K562 (cell line): ENCODE measurements around the gene JMY. TPM values are rescaled to one million over a fixed set of nuclear protein-coding genes. Genes with fewer than 3 reads are reported as not detected.

ENCODE experiments used
- ARID1B ChIP-seq: fragments of 450-650 bp; IDR thresholded peaks from 2 replicates; pipeline ENCODE4 v1.6.1; 2016; ENCODE audit warnings: antibody characterized with exemption, mild to moderate bottlenecking, inconsistent platforms
- JUND ChIP-seq, 2 experiments: IDR thresholded peaks; 2 replicates in 1 of 2; 3 replicates in 1 of 2; pipeline ENCODE4 v1.6.1; 2011; ENCODE audit warnings: borderline replicate concordance in 2 of 2, low read depth in 2 of 2, low read length in 2 of 2, improper control_type of control experiment in 1 of 2, missing biosample characterization in 1 of 2, missing genetic modification characterization in 1 of 2, missing genetic modification reagents in 1 of 2
- LEF1 ChIP-seq: fragments of 450-650 bp; IDR thresholded peaks from 2 replicates; pipeline ENCODE4 v1.6.1; 2016; ENCODE audit warnings: mild to moderate bottlenecking
- MCM5 ChIP-seq: fragments of 450-650 bp; IDR thresholded peaks from 2 replicates; pipeline ENCODE4 v1.6.1; 2016; ENCODE audit warnings: low read depth
- NR2C1 ChIP-seq, 2 experiments: fragments of 450-650 bp; IDR thresholded peaks; 2 replicates each; pipeline ENCODE4 v1.6.1; 2017; ENCODE audit warnings: mild to moderate bottlenecking in 2 of 2, antibody characterized with exemption in 1 of 2, inconsistent platforms in 1 of 2, missing compliant biosample characterization in 1 of 2, missing genetic modification characterization in 1 of 2
- polyA plus RNA-seq, 8 experiments: library from polyadenylated mRNA; depleted of rRNA in 4 of 8; stranded (reverse) in 5 of 8; unstranded in 3 of 8; fragments of >200 nt; fragmentation: Nextera tagmentation in 2 of 8; fragmentation: Illumina TruSeq in 1 of 8; extraction: Ambion mirVana in 2 of 8; extraction: Trizol in 1 of 8; gene quantifications; 2 replicates each; pipeline versions ENCODE4 v1.2.1 to v1.2.3, GENCODE V29; 2011 to 2014; ENCODE audit warnings: inconsistent platforms in 1 of 8, missing spikeins in 1 of 8
- total RNA-seq, 7 experiments: library from RNA; depleted of rRNA in 6 of 7; stranded (reverse); fragments of >200 nt in 6 of 7; fragmentation: Illumina TruSeq in 2 of 7; extraction: Trizol in 2 of 7; gene quantifications; 2 replicates each; pipeline versions ENCODE4 v1.2.1 to v1.2.3, GENCODE V29; 2011 to 2021; ENCODE audit warnings: low replicate concordance in 1 of 7
- TF ChIP-seq, protein P1 (sequence below): sonication (generic); formaldehyde crosslinking; IDR thresholded peaks from 2 replicates; pipeline ENCODE4 v1.8.0; 2023; ENCODE audit warnings: missing genetic modification reagents, mild to moderate bottlenecking, borderline replicate concordance
- TF ChIP-seq, protein P2 (sequence below): fragments of 450-650 bp; IDR thresholded peaks from 2 replicates; pipeline ENCODE4 v1.7.0; 2016; ENCODE audit warnings: borderline replicate concordance
- TF ChIP-seq, protein P3 (sequence below), 2 experiments: fragments of 450-650 bp in 1 of 2; sonication (generic) in 1 of 2; formaldehyde crosslinking in 1 of 2; IDR thresholded peaks in 1 of 2; conservative IDR thresholded peaks in 1 of 2; 2 replicates each; pipeline versions ENCODE4 v1.6.1 to v1.8.1; 2016 to 2023; ENCODE audit warnings: mild to moderate bottlenecking in 2 of 2, moderate library complexity in 2 of 2, inconsistent platforms in 1 of 2, missing genetic modification reagents in 1 of 2

JMY gene
- total and polyA plus RNA-seq, 9 of the 15 experiments (the other 6 are each of a cell fraction or from before 2014, with no cell fraction given), result 1.1 to 5.5 (median 3.7) TPM

DNA sequence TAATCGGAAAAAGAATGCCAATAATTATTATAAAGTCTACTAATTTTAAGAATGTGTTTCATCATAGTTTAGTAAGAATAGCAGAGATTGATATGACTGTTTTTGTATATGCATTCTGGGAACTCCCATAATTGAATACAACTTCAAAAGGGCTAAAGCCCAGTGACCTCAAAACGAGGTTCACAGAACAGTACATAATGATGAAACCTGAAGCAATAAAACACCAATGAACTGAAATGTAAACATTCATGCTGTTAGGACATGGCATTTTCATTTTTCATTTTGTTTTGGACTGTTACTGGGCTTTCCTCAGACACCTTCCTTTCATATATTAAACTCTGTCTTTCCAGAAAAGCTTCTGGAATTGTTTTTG lies 684 bp upstream of the JMY start (continued):
- no peak for TF ChIP-seq NR2C1 (IDR thresholded peaks at IDR 0.05)
- peak; percentile 78 for TF ChIP-seq NR2C1 (tag; IDR thresholded peaks at IDR 0.05)
- TF ChIP-seq, protein P1, sequence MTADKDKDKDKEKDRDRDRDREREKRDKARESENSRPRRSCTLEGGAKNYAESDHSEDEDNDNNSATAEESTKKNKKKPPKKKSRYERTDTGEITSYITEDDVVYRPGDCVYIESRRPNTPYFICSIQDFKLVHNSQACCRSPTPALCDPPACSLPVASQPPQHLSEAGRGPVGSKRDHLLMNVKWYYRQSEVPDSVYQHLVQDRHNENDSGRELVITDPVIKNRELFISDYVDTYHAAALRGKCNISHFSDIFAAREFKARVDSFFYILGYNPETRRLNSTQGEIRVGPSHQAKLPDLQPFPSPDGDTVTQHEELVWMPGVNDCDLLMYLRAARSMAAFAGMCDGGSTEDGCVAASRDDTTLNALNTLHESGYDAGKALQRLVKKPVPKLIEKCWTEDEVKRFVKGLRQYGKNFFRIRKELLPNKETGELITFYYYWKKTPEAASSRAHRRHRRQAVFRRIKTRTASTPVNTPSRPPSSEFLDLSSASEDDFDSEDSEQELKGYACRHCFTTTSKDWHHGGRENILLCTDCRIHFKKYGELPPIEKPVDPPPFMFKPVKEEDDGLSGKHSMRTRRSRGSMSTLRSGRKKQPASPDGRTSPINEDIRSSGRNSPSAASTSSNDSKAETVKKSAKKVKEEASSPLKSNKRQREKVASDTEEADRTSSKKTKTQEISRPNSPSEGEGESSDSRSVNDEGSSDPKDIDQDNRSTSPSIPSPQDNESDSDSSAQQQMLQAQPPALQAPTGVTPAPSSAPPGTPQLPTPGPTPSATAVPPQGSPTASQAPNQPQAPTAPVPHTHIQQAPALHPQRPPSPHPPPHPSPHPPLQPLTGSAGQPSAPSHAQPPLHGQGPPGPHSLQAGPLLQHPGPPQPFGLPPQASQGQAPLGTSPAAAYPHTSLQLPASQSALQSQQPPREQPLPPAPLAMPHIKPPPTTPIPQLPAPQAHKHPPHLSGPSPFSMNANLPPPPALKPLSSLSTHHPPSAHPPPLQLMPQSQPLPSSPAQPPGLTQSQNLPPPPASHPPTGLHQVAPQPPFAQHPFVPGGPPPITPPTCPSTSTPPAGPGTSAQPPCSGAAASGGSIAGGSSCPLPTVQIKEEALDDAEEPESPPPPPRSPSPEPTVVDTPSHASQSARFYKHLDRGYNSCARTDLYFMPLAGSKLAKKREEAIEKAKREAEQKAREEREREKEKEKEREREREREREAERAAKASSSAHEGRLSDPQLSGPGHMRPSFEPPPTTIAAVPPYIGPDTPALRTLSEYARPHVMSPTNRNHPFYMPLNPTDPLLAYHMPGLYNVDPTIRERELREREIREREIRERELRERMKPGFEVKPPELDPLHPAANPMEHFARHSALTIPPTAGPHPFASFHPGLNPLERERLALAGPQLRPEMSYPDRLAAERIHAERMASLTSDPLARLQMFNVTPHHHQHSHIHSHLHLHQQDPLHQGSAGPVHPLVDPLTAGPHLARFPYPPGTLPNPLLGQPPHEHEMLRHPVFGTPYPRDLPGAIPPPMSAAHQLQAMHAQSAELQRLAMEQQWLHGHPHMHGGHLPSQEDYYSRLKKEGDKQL, result no peak
- peak; percentile 30; the same call in 1 of the 2 replicates for TF ChIP-seq ARID1B
- peak; percentile 69 for TF ChIP-seq JUND (IDR thresholded peaks at IDR 0.05; ENCODE audit: borderline replicate concordance, low read depth, low read length)
- TF ChIP-seq JUND (tag; IDR thresholded peaks at IDR 0.05; ENCODE audit: borderline replicate concordance, low read depth, low read length), result no peak
- TF ChIP-seq, protein P2, sequence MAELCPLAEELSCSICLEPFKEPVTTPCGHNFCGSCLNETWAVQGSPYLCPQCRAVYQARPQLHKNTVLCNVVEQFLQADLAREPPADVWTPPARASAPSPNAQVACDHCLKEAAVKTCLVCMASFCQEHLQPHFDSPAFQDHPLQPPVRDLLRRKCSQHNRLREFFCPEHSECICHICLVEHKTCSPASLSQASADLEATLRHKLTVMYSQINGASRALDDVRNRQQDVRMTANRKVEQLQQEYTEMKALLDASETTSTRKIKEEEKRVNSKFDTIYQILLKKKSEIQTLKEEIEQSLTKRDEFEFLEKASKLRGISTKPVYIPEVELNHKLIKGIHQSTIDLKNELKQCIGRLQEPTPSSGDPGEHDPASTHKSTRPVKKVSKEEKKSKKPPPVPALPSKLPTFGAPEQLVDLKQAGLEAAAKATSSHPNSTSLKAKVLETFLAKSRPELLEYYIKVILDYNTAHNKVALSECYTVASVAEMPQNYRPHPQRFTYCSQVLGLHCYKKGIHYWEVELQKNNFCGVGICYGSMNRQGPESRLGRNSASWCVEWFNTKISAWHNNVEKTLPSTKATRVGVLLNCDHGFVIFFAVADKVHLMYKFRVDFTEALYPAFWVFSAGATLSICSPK, result no peak
- peak; percentile 64; the same call in 1 of the 2 replicates for TF ChIP-seq LEF1
- no peak for TF ChIP-seq MCM5
- TF ChIP-seq, protein P3, sequence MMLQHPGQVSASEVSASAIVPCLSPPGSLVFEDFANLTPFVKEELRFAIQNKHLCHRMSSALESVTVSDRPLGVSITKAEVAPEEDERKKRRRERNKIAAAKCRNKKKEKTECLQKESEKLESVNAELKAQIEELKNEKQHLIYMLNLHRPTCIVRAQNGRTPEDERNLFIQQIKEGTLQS (IDR thresholded peaks at IDR 0.05), result peak; percentile 90
- TF ChIP-seq, protein P3 (CRISPR knock-in tag; conservative IDR thresholded peaks at IDR 0.05), result no peak
